ENCODE data around the gene BABAM2. TPM values are rescaled to one million over a fixed set of nuclear protein-coding genes. Genes with fewer than 3 reads are reported as not detected.

The BABAM2 gene
- total and polyA plus RNA-seq, 7 donors, result 22.9 to 52.3 (median 25.2) TPM

DNA sequence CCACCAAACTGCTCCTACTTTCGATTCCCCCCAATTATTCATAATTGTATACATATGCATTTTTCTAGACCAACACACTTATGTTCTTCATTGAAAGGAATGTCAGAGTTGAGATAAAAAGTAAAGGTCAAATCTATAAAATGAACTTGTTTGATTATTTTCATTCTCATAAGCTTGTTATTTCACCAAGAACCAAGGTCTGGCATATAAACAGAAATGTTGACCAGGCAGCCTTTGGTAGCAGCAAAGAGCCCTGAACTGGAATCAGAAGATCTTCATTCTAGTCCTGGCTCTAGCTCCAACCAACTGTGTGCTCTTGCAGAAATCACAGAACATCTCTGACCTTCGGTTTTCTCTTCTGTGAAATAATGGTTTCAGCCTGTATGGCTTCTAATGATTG is 43.2 kb upstream of the BABAM2 start:
- intact Hi-C loops (cut with DNase I), result no loop called here
- no peak for TF ChIP-seq POLR2A (IDR thresholded peaks at IDR 0.05)
- TF ChIP-seq, protein P1, sequence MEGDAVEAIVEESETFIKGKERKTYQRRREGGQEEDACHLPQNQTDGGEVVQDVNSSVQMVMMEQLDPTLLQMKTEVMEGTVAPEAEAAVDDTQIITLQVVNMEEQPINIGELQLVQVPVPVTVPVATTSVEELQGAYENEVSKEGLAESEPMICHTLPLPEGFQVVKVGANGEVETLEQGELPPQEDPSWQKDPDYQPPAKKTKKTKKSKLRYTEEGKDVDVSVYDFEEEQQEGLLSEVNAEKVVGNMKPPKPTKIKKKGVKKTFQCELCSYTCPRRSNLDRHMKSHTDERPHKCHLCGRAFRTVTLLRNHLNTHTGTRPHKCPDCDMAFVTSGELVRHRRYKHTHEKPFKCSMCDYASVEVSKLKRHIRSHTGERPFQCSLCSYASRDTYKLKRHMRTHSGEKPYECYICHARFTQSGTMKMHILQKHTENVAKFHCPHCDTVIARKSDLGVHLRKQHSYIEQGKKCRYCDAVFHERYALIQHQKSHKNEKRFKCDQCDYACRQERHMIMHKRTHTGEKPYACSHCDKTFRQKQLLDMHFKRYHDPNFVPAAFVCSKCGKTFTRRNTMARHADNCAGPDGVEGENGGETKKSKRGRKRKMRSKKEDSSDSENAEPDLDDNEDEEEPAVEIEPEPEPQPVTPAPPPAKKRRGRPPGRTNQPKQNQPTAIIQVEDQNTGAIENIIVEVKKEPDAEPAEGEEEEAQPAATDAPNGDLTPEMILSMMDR (IDR thresholded peaks at IDR 0.05), result no peak
- no peak for TF ChIP-seq EP300 (IDR thresholded peaks at IDR 0.05)
- no peak for TF ChIP-seq POLR2AphosphoS5 (IDR thresholded peaks at IDR 0.05)
- H3K27ac ChIP-seq, result no peak overlapping the region

DNA sequence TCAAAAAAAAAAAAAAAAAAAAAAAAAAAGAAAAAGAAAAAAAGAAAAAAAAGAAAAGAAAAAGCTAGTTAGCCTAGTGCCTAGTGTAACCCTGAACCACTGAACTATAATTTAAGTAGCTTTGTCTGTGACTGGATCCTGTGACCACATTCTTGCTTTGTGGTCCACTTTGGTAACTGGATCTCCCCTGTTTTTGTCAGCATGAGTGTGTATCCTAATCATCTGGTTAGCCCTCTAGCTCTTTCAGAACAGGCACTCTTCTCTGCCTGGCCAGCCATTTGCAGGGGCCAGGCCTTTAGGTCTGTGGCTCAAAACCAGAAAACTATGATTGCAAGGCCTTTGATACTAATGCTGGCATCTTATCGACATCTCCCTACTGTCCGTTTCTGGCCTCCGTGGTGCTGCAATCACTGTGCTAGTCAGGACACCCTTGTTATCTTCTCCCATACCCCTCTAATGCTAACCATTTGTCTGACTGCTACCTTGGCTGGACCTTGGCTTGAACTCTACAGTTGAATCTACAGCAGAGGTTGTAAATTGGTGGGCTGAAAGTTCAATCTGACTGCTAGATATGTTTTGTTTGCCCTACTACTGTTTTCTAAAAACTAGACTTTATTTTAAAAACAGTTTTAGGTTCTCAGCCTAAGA is 40.8 kb upstream of the BABAM2 start:
- H3K9me3 ChIP-seq, result no peaks in the 10 kb centered on the region

More for the DNA sequence above, 43.2 kb upstream of the BABAM2 start:
- Histone ChIP-seq H3K9me3 (no peaks in the 10 kb centered on the region), H3K4me1 (peaks cover 0 to 35% (median 12%) of the 10 kb centered on the region in 4 donors), H3K4me3 (no peak overlapping the region), H3K27me3 (no peaks in the 10 kb centered on the region), H3K36me3 (no peaks in the 10 kb centered on the region)
- WGBS, 2 donors, result 86 to 92% methylated on average over 2 of the region's 2 CpGs
- DNase-seq, result no peak

DNA sequence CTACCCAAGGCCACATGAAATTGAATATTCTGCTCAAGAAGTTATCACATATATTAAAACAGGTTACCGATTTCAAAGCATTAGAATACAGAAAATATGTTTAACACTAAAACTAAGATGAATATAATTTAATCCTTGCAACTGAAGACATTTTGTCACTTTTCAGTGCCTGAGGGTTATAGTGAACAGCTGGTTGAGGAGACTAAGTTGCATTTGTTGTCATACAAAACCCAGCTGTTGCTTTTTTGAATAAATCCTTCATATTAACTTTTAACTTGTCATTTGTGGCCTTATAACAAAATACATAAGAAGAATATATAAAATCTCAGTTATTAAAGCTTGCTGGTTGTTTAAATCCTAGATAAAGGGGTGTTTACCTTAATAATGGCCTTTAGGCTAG is 37.8 kb upstream of the BABAM2 start:
- Histone ChIP-seq H3K4me1 (peaks cover 0 to 20% (median 6%) of the 10 kb centered on the region in 4 donors), H3K27me3 (no peaks in the 10 kb centered on the region), H3K4me3 (no peak overlapping the region), H3K36me3 (no peaks in the 10 kb centered on the region), H3K27ac (no peak overlapping the region), H3K9me3 (no peaks in the 10 kb centered on the region)
- no peak for TF ChIP-seq EP300 (IDR thresholded peaks at IDR 0.05)
- TF ChIP-seq POLR2AphosphoS5 (IDR thresholded peaks at IDR 0.05), result no peak
- TF ChIP-seq, protein P1 (IDR thresholded peaks at IDR 0.05), result no peak
- no peak for TF ChIP-seq POLR2A (IDR thresholded peaks at IDR 0.05)
- no peak for DNase-seq
- intact Hi-C loops (cut with DNase I), result no loop called here
- WGBS, 2 donors, result 92 to 96% methylated on average over 1 of the region's 1 CpG

More for the DNA sequence above, 40.8 kb upstream of the BABAM2 start:
- Histone ChIP-seq H3K27me3 (no peaks in the 10 kb centered on the region), H3K4me1 (peaks cover 0 to 23% (median 14%) of the 10 kb centered on the region in 4 donors), H3K4me3 (no peak overlapping the region), H3K36me3 (no peaks in the 10 kb centered on the region), H3K27ac (no peak overlapping the region)
- WGBS, 2 donors, result 96 to 98% methylated on average over 3 of the region's 3 CpGs
- TF ChIP-seq POLR2AphosphoS5 (IDR thresholded peaks at IDR 0.05) (no peak), EP300 (IDR thresholded peaks at IDR 0.05) (no peak), POLR2A (IDR thresholded peaks at IDR 0.05) (no peak)
- TF ChIP-seq, protein P1 (IDR thresholded peaks at IDR 0.05), result no peak
- DNase-seq, result no peak
- intact Hi-C loops (cut with DNase I), result no loop called here

DNA sequence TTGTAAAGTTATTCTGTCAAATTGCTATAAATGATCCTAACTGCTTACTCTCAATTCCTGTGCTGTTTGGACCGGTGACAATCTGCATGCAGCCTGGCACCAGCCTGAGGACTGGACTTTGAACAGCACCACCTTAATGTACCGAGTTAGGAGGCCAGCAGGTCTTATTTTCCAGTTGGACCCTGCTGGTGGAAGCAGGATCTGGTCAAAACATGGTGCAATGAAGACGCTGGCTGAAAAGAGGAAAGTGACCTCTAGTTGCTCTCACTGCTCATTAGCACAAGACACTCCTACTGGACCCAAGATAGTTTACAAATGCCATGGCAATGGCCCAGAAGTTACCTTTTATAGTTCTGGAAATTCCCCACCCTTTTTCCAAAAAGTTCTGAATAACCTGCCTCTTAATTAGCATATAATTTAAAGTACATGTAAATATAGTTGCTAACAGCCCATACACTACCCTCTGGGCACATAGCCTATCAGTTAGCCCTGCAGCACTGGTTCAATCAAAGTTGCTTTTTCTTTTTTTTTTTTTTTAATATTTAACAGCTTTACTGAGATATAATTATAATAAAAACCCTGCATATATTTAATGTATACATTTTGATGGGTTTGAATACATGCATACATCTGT is 36.2 kb upstream of the BABAM2 start:
- Histone ChIP-seq H3K27ac (no peak overlapping the region), H3K27me3 (no peaks in the 10 kb centered on the region), H3K36me3 (no peaks in the 10 kb centered on the region), H3K9me3 (no peaks in the 10 kb centered on the region), H3K4me3 (no peak overlapping the region), H3K4me1 (peaks cover 0 to 20% (median 6%) of the 10 kb centered on the region in 4 donors)
- intact Hi-C loops (cut with DNase I), result no loop called here
- WGBS, 2 donors, result 19 to 71% methylated on average over 3 of the region's 3 CpGs
- DNase-seq, result no peak
- no peak for TF ChIP-seq POLR2A (IDR thresholded peaks at IDR 0.05)
- no peak for TF ChIP-seq POLR2AphosphoS5 (IDR thresholded peaks at IDR 0.05)
- TF ChIP-seq, protein P1 (IDR thresholded peaks at IDR 0.05), result no peak
- no peak for TF ChIP-seq EP300 (IDR thresholded peaks at IDR 0.05)

Data from sigmoid colon (tissue), 7 donors.